Mucosa of descending colon (tissue), 3 donors: ENCODE measurements around the gene F8. TPM values are rescaled to one million over a fixed set of nuclear protein-coding genes. Genes with fewer than 3 reads are reported as not detected.
A peak's percentile ranks its signal among the peaks of the same experiment; 100 is the strongest.
"Not testable (repeated sequence)": the region's sequence is repeated elsewhere in the genome, so short reads cannot be mapped to it uniquely, and the experiment has no call there.

Experiments used
- ATAC-seq: fragments of 200-7000 bp; cut with Tn5 transposase; one replicate; pipeline ENCODE4 v1.9.1; 2020; ENCODE audit warnings: mild to moderate bottlenecking, moderate library complexity
- DNase-seq, 3 donors: peaks; one replicate each; pipeline ENCODE4 v3.0.0-alpha.2; 2020
- H3K36me3 ChIP-seq: fragments of 200-600 bp; one replicate; pipeline ENCODE4 v1.8.0; 2021; ENCODE audit warnings: low read depth, mild to moderate bottlenecking
- H3K4me1 ChIP-seq: fragments of 200-600 bp; one replicate; pipeline ENCODE4 v1.8.0; 2021; ENCODE audit warnings: low read depth, mild to moderate bottlenecking
- H3K4me3 ChIP-seq: fragments of 200-600 bp; one replicate; pipeline ENCODE4 v1.8.0; 2021; ENCODE audit warnings: mild to moderate bottlenecking
- H3K9me3 ChIP-seq: fragments of 200-600 bp; one replicate; pipeline ENCODE4 v1.8.0; 2021; ENCODE audit warnings: mild to moderate bottlenecking
- intact Hi-C, 2 donors: fragments of 100-400 bp; cut with DNase I in 1 of 2; cut with micrococcal nuclease in 1 of 2; formaldehyde crosslinking; loops; one replicate each; pipeline versions ENCODE4 v1.11.0 to v1.11.1; 2022; cut with DNase I, micrococcal nuclease
- total RNA-seq, 3 donors: library from RNA; stranded (reverse); fragmentation: NEBNext Ultra II Directional in 2 of 3; extraction: Animal tissue kit (Norgen Biotek cat#: 25700) in 2 of 3; gene quantifications; one replicate each; pipeline versions ENCODE4 v1.2.1 to v1.2.4, GENCODE V29; 2021 to 2023
- TF ChIP-seq, protein P1 (sequence below): fragments of 200-600 bp; IDR thresholded peaks from one replicate; pipeline ENCODE4 v1.8.0; 2022; ENCODE audit warnings: antibody characterized with exemption, mild to moderate bottlenecking
- donor health status: DM: no; HTN: no; CAD: no; lungs with moderate emphysema.
- donor health status: DM: no; HTN: no; CAD: no.
- donor health status: DM: no; HTN: yes; CAD: no.

Gene F8
- total RNA-seq, 3 donors from 2014 or later: 2.8 to 14.0 (median 5.4) TPM

DNA sequence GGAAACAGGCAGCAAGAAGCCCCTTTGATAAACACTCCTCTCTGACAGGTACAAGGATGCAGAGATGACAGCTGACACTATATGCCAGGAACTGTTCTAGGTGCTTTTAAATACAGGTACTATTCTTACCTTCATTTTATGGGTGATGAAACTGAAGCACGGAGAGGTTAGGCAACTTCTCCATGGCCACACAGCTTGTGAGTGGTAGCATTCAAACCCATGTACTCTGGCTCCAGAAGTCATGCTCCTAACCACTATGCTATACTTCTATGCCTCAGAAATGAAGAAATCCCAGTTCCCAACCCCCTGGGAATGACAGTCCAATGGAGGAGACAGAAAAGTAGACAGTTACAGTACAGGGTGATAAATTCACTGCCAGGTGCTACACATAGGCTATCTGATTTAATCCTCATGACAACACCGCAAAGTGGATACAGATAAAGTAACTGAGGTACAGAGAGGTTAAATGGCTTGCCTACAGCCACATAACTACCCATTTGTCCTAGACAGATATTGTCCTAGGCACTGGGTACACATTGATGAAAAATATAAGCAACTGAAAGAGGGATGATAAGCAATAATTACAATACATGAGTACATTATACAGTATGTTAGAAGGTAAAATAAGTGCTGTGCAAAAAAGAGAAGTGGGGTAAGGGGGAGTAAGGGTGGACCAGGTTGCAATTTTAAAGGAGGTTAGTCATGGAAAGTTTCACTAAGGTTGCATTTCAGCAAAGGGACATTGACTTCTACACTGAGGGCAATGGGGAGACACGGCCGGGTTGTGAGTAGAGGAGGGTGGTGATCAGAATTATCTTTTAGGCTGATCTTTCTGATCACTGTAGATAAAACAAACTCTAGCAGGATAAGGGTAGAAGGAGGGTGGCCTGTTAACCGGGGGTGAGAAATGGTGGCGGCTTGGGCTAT is 1.6 kb upstream of the F8 start:
- no peak for ATAC-seq
- H3K36me3 ChIP-seq: no peaks in the 10 kb centered on the region
- H3K4me3 ChIP-seq: no peak overlapping the region
- TF ChIP-seq, protein P1, sequence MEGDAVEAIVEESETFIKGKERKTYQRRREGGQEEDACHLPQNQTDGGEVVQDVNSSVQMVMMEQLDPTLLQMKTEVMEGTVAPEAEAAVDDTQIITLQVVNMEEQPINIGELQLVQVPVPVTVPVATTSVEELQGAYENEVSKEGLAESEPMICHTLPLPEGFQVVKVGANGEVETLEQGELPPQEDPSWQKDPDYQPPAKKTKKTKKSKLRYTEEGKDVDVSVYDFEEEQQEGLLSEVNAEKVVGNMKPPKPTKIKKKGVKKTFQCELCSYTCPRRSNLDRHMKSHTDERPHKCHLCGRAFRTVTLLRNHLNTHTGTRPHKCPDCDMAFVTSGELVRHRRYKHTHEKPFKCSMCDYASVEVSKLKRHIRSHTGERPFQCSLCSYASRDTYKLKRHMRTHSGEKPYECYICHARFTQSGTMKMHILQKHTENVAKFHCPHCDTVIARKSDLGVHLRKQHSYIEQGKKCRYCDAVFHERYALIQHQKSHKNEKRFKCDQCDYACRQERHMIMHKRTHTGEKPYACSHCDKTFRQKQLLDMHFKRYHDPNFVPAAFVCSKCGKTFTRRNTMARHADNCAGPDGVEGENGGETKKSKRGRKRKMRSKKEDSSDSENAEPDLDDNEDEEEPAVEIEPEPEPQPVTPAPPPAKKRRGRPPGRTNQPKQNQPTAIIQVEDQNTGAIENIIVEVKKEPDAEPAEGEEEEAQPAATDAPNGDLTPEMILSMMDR: no peak
- no peaks in the 10 kb centered on the region for H3K9me3 ChIP-seq
- H3K4me1 ChIP-seq: no peaks in the 10 kb centered on the region
- no peak for DNase-seq
- intact Hi-C loops: no loop called here

DNA sequence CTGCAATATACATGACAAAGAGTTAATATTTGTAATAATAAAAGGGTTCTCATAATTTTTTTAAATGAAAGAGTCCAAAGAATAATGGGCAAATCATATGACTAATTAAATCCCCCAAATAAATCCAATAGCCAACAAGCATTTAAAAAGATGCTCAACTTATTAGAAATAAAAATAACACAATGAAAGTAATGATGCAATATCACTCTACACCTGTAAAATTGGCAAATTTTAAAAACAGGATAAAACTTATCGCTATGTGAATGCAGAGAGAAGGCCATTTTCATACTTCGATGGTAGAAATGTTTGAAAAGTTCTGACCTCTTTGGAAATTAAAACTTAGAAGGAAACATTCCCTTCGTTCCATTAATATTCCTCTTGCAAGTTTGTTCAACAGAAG is 1.9 kb downstream of the F8 start:
- no peak for ATAC-seq
- H3K4me1 ChIP-seq: no peaks in the 10 kb centered on the region
- DNase-seq: no peak
- no peak overlapping the region for H3K4me3 ChIP-seq
- TF ChIP-seq, protein P1: no peak
- H3K36me3 ChIP-seq: no peaks in the 10 kb centered on the region
- intact Hi-C loops: no loop called here
- H3K9me3 ChIP-seq: no peaks in the 10 kb centered on the region

DNA sequence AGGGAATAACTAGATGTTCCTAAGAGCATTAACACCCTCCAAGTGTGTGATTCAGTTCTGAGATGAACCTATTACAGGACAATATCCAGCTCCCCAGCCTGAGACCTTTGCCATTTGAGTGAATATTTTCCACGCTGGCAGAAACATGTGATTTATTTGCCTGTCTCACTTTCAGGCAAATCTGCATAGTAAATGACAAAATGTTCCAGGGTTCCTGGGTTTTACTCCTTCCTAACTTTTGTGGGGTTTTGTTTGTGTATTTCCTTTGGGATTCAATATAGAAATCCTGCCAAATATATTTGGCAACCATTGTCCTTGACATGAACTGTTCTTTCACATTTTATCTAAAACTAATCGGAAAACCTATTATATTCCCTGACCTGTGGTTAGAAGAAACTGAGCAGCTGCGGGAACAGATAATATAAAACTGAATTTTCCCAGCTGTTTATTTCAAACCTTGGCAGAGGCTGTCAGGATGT is 12.5 kb downstream of the F8 start:
- Histone ChIP-seq H3K9me3 (no peaks in the 10 kb centered on the region), H3K36me3 (no peaks in the 10 kb centered on the region), H3K4me1 (no peaks in the 10 kb centered on the region), H3K4me3 (no peak overlapping the region)
- DNase-seq (no peak), ATAC-seq (no peak)
- intact Hi-C loops: no loop called here
- TF ChIP-seq, protein P1: no peak

DNA sequence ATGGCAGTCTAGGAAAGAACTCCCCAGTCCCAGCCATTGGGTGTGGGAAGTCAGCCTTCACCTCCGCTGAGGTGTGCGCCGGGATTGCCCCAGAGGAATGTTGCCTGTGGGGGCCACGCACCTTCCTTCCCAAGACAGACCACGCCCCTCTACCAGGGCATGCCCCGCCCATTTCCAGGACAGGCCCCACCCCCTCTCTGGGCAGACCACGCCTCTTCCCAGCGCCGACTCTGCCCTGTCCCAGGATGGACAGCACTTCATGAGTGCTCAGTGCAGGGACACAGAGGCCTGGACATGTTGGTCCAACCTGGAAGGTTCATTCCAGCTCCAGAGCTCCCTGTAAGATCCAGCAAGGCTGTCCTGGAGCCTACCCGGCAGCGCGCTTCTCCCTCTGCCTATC is 13.9 kb downstream of the F8 start:
- DNase-seq, H3K9me3 ChIP-seq, H3K4me1 ChIP-seq, intact Hi-C loops, H3K36me3 ChIP-seq, H3K4me3 ChIP-seq: not testable (repeated sequence)
- peak; percentile 60 for ATAC-seq

DNA sequence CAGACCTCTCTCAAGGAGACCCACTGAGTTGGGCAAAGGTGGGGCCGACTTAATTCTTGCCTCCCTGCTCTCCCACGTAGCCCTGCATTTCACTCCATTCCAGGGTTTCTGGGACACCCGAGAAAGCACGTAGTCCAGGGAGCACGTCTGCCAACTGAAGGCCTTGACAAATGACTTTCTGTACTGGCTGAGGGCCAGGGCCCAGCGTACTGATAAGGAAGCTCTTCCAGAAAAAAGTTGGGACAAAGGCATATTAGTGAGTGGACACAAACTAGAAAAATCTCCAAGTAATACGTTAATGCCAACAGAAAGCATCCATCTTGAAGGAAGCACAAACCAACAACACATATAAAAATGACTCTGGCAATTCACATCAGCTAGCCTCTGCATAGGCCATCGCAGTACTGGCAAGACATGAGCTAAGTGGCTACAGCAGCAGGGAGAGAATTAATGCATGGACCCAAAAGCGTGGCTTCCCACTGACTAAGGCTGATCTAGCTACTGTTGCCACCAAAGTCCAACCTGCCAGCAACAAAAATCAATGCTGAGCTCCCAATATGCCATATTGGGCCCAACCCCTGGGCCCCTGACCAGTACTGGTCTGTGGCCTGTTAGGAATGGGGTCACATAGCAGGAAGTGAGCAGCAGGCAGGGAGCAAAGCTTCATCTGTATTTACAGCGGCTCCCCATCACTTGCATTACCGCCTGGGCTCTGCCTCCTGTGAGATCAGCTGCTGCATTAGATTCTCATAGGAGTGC is 15.4 kb downstream of the F8 start:
- ATAC-seq: peak; percentile 62
- H3K9me3 ChIP-seq, H3K36me3 ChIP-seq, H3K4me1 ChIP-seq, intact Hi-C loops, H3K4me3 ChIP-seq, DNase-seq: not testable (repeated sequence)

DNA sequence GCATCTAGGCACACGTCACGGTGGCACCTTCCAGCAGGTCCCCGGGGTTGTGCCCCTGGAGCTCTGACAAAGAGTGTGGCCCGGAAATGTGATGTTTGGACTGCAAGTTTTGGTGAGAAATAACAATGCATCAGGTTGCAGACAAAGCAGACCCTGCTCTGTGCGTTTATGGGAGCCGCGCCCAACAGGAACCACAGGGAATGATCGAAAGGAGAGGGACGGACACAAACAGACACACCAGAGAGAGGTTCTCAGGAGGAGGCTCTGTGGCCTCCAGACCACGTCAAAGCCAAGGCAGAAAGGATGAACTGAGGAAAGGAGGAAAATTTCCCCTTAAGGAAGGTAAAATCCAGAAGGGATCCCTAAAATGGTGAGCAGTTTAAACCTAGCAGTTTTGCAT is 16.1 kb downstream of the F8 start:
- H3K4me1 ChIP-seq, H3K4me3 ChIP-seq, H3K9me3 ChIP-seq, H3K36me3 ChIP-seq, intact Hi-C loops, DNase-seq: not testable (repeated sequence)
- ATAC-seq: peak; percentile 55

DNA sequence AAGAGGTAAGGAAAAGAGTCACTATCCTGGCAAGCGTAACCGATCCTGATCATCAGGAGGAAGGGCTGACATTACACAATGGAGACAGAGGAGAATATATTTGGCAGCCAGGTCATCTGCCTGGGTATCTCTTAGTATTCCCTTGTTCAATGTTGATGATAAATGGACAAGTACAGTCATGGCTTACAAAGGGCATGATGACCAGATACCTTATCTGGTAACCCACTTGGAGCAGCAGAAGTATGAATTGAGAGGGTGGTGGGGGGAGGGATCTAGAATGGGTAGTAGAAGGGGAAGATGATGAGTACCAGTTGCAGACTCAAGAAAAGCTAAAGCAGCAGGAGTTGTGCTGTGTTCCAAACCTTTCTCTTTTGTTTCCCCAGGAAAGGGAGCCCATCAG is 17.3 kb downstream of the F8 start:
- intact Hi-C loops: no loop called here
- TF ChIP-seq, protein P1: no peak

More for the DNA sequence above, 17.3 kb downstream of the F8 start:
- H3K4me1 ChIP-seq: no peaks in the 10 kb centered on the region
- H3K4me3 ChIP-seq: no peak overlapping the region
- H3K36me3 ChIP-seq: no peaks in the 10 kb centered on the region
- no peak for ATAC-seq
- DNase-seq: no peak
- H3K9me3 ChIP-seq: no peaks in the 10 kb centered on the region
